Naive thymus-derived CD4-positive, alpha-beta T cell (primary cell): ENCODE measurements around the gene LAYN. TPM values are rescaled to one million over a fixed set of nuclear protein-coding genes. Genes with fewer than 3 reads are reported as not detected.

Experiments
- ATAC-seq: fragments of 150-1000 bp; cut with Tn5 transposase; 2 replicates; pipeline ENCODE4 v1.10.0; 2021; ENCODE audit warnings: mild to moderate bottlenecking, moderate library complexity
- CTCF ChIA-PET: fragments of 350-600 bp; sonication (Branson Sonifier 250); formaldehyde crosslinking; loops from one replicate; lab custom pipeline; 2021; ENCODE audit warnings: antibody characterized with exemption; lab: Charles Lee
- POLR2A ChIA-PET: fragments of 350-600 bp; sonication (Branson Sonifier 250); formaldehyde crosslinking; loops from one replicate; lab custom pipeline; 2021; ENCODE audit warnings: antibody characterized with exemption, inconsistent platforms; lab: Charles Lee
- DNase-seq, 9 donors: peaks; one replicate each; pipeline versions ENCODE4 v3.0.0 to v3.0.0-alpha.2; 2020 to 2022; ENCODE audit warnings: mixed read lengths in 1 of 9
- H3K27ac ChIP-seq: one replicate; pipeline ENCODE4 v1.7.0; 2013; ENCODE audit warnings: mild to moderate bottlenecking, low read depth, low read length, moderate library complexity
- H3K27me3 ChIP-seq, 2 donors: one replicate each; pipeline ENCODE4 v1.7.0; 2013; ENCODE audit warnings: low read length in 2 of 2, mild to moderate bottlenecking in 2 of 2, moderate library complexity in 2 of 2; ENCODE audit not compliant: control insufficient read depth in 2 of 2, insufficient read depth in 2 of 2
- H3K36me3 ChIP-seq, 3 experiments: 1 replicate in 2 of 3; 2 replicates in 1 of 3; pipeline ENCODE4 v1.7.0; 2013; ENCODE audit warnings: low read length in 3 of 3, mild to moderate bottlenecking in 3 of 3, moderate library complexity in 1 of 3; ENCODE audit not compliant: insufficient read depth in 3 of 3, control insufficient read depth in 2 of 3
- H3K4me1 ChIP-seq, 2 donors: one replicate each; pipeline ENCODE4 v1.7.0; 2013; ENCODE audit warnings: low read length in 2 of 2, mild to moderate bottlenecking in 2 of 2, moderate library complexity in 1 of 2; ENCODE audit not compliant: control insufficient read depth in 2 of 2, insufficient read depth in 2 of 2
- H3K4me3 ChIP-seq: 2 replicates; pipeline ENCODE4 v1.7.0; 2013; ENCODE audit warnings: mild to moderate bottlenecking, low read length
- H3K9me3 ChIP-seq, 3 experiments: 1 replicate in 2 of 3; 2 replicates in 1 of 3; pipeline ENCODE4 v1.7.0; 2013; ENCODE audit warnings: low read length in 3 of 3; ENCODE audit not compliant: control insufficient read depth in 2 of 3
- H3K27ac Mint-ChIP-seq, 9 donors: one replicate each; pipeline ENCODE4 v1.8.0; 2020 to 2022; ENCODE audit warnings: mixed read lengths in 9 of 9, mild to moderate bottlenecking in 8 of 9, moderate library complexity in 5 of 9, inconsistent platforms in 2 of 9
- H3K27me3 Mint-ChIP-seq, 5 donors: one replicate each; pipeline ENCODE4 v1.8.0; 2021 to 2022; ENCODE audit warnings: mixed read lengths in 5 of 5, mild to moderate bottlenecking in 1 of 5
- H3K36me3 Mint-ChIP-seq, 5 donors: one replicate each; pipeline ENCODE4 v1.8.0; 2020 to 2022; ENCODE audit warnings: mixed read lengths in 5 of 5, mild to moderate bottlenecking in 3 of 5, inconsistent platforms in 1 of 5
- H3K4me1 Mint-ChIP-seq, 7 donors: one replicate each; pipeline ENCODE4 v1.8.0; 2020 to 2022; ENCODE audit warnings: mixed read lengths in 7 of 7, mild to moderate bottlenecking in 3 of 7, inconsistent platforms in 1 of 7
- H3K4me3 Mint-ChIP-seq, 10 donors: one replicate each; pipeline ENCODE4 v1.8.0; 2020 to 2022; ENCODE audit warnings: mild to moderate bottlenecking in 10 of 10, mixed read lengths in 10 of 10, moderate library complexity in 6 of 10, inconsistent platforms in 2 of 10
- H3K9me3 Mint-ChIP-seq, 11 donors: one replicate each; pipeline ENCODE4 v1.8.0; 2020 to 2022; ENCODE audit warnings: mixed read lengths in 11 of 11, mild to moderate bottlenecking in 4 of 11, inconsistent platforms in 1 of 11, moderate library complexity in 1 of 11
- intact Hi-C, 2 donors: fragments of 100-400 bp; cut with micrococcal nuclease; formaldehyde crosslinking; loops; one replicate each; pipeline ENCODE4 v1.15.1; 2023
- polyA plus RNA-seq, 2 donors: library from polyadenylated mRNA; unstranded; fragments of 300-500 nt; fragmentation: Illumina TruSeq; gene quantifications; one replicate each; pipeline ENCODE4 v1.2.3, GENCODE V29; 2021
- total RNA-seq, 6 experiments: library from RNA in 5 of 6; stranded (reverse) in 5 of 6; gene quantifications; 1 replicate in 5 of 6; 2 replicates in 1 of 6; pipeline ENCODE4 v1.2.3 and lab custom pipeline; 2021 to 2026

LAYN gene
- total and polyA plus RNA-seq, 7 experiments from 2014 or later = 0.12 to 8.7 (median 0.62) TPM

GRCh38 chr11:111562692-111563389 lies 22.3 kb downstream of the LAYN start:
- peak; percentile 36 for ATAC-seq
- Mint-ChIP-seq H3K27ac (no peak overlapping the region), H3K9me3 (no peaks in the 10 kb centered on the region), H3K4me3 (no peak overlapping the region), H3K4me1 (peaks cover 0 to 1% (median 0%) of the 10 kb centered on the region in 7 donors), H3K27me3 (peaks cover 0 to 3% (median 0%) of the 10 kb centered on the region in 5 donors), H3K36me3 (no peaks in the 10 kb centered on the region)
- Histone ChIP-seq H3K27me3 (no peaks in the 10 kb centered on the region), H3K36me3 (no peaks in the 10 kb centered on the region), H3K27ac (no peak overlapping the region), H3K4me1 (no peaks in the 10 kb centered on the region), H3K4me3 (no peak overlapping the region), H3K9me3 (no peaks in the 10 kb centered on the region)
- ChIA-PET POLR2A (no interaction called here), CTCF (interaction anchor here (1.0 to 2.4 kb wide), 5 partner anchors 9 to 280 kb away, joined by 3 to 9 read pairs (median 4); no protein-coding TSS in a partner anchor)
- no peak for DNase-seq
- intact Hi-C loops = no loop called here

GRCh38 chr11:111565114-111565720 lies 24.7 kb downstream of the LAYN start:
- H3K4me3 Mint-ChIP-seq = no peak overlapping the region
- no peaks in the 10 kb centered on the region for H3K36me3 Mint-ChIP-seq
- H3K27ac ChIP-seq = no peak overlapping the region
- H3K9me3 Mint-ChIP-seq = no peaks in the 10 kb centered on the region
- H3K27ac Mint-ChIP-seq = no peak overlapping the region
- no peak overlapping the region for H3K4me3 ChIP-seq
- ATAC-seq (peak; percentile 60), DNase-seq (peak; percentile 11 to 64 (median 54))
- CTCF ChIA-PET = interaction anchor here (0.7 to 1.8 kb wide), 4 partner anchors 126 to 277 kb away, joined by 3 to 12 read pairs (median 6); no protein-coding TSS in a partner anchor
- no peaks in the 10 kb centered on the region for H3K4me1 ChIP-seq
- H3K27me3 ChIP-seq = no peaks in the 10 kb centered on the region
- peaks cover 0 to 3% (median 0%) of the 10 kb centered on the region in 5 donors for H3K27me3 Mint-ChIP-seq
- H3K36me3 ChIP-seq = no peaks in the 10 kb centered on the region
- intact Hi-C loops = loop anchor here (1.0 kb wide), 5 partner anchors 21 to 276 kb away; partner anchors contain the start of gene SIK2 (in 1 of the 2)
- H3K4me1 Mint-ChIP-seq = peaks cover 0 to 1% (median 0%) of the 10 kb centered on the region in 7 donors
- POLR2A ChIA-PET = no interaction called here
- H3K9me3 ChIP-seq = no peaks in the 10 kb centered on the region

DNA sequence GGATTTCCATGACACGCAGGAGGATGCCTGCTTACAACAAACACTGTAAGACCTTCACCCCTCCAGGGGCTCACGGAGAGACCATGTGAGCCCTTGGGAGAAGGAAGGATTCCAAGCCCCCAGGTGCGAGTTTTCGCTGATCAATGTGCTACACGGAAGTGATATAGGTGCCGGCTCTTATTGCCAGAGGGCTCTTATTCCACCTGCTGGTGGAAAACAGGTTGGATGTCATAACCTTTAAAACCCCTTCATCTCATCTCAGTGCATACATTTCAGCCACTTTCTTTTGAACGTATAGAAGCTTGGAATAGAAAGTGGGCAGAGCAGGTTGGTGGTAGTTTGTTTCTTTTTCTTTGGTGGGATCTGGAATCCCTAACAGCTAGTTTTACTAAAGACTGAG lies 25.8 kb downstream of the LAYN start:
- Mint-ChIP-seq H3K36me3 (no peaks in the 10 kb centered on the region), H3K4me1 (peaks cover 0 to 1% (median 0%) of the 10 kb centered on the region in 7 donors), H3K4me3 (no peak overlapping the region), H3K27ac (peak overlapping the region in 1 of 9 donors; percentile 10), H3K27me3 (peaks cover 0 to 5% (median 0%) of the 10 kb centered on the region in 5 donors), H3K9me3 (no peaks in the 10 kb centered on the region)
- no peaks in the 10 kb centered on the region for H3K27me3 ChIP-seq
- intact Hi-C loops = no loop called here
- CTCF ChIA-PET = interaction anchor here (0.6 to 1.8 kb wide), 7 partner anchors 16 to 280 kb away, joined by 3 to 12 read pairs (median 4); no protein-coding TSS in a partner anchor
- POLR2A ChIA-PET = no interaction called here
- H3K36me3 ChIP-seq = no peaks in the 10 kb centered on the region
- no peak overlapping the region for H3K27ac ChIP-seq
- no peak overlapping the region for H3K4me3 ChIP-seq
- no peak for ATAC-seq
- H3K4me1 ChIP-seq = no peaks in the 10 kb centered on the region
- H3K9me3 ChIP-seq = no peaks in the 10 kb centered on the region
- DNase-seq = no peak

DNA sequence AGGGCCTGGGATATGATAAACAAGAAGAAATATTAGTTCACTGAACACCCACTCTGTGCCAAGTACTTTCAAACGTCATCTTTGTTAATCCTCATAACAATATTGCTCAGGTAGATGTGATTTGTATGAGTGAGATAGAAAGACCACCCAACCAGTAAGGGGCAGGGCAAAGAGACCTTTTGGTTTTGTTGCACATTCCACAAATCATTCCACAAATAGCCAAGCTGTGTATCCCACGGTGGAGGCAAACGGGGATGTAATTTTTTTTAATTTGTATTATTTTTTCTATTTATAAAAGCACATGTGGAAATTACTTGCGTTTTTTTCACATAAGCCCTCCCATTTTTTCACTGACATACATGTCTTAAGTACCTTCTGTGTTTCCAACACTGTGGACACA lies 29.0 kb downstream of the LAYN start:
- no peaks in the 10 kb centered on the region for H3K27me3 ChIP-seq
- Mint-ChIP-seq H3K4me3 (no peak overlapping the region), H3K27ac (no peak overlapping the region), H3K4me1 (no peaks in the 10 kb centered on the region), H3K9me3 (no peaks in the 10 kb centered on the region), H3K27me3 (peaks cover 0 to 14% (median 0%) of the 10 kb centered on the region in 5 donors), H3K36me3 (no peaks in the 10 kb centered on the region)
- CTCF ChIA-PET = interaction anchor here (0.8 kb wide), 1 partner anchor 208 kb away, joined by 4 read pairs; no protein-coding TSS in a partner anchor
- no peak overlapping the region for H3K27ac ChIP-seq
- no peaks in the 10 kb centered on the region for H3K9me3 ChIP-seq
- POLR2A ChIA-PET = no interaction called here
- DNase-seq (no peak), ATAC-seq (no peak)
- intact Hi-C loops = no loop called here
- H3K36me3 ChIP-seq = no peaks in the 10 kb centered on the region
- H3K4me3 ChIP-seq = no peak overlapping the region
- no peaks in the 10 kb centered on the region for H3K4me1 ChIP-seq

DNA sequence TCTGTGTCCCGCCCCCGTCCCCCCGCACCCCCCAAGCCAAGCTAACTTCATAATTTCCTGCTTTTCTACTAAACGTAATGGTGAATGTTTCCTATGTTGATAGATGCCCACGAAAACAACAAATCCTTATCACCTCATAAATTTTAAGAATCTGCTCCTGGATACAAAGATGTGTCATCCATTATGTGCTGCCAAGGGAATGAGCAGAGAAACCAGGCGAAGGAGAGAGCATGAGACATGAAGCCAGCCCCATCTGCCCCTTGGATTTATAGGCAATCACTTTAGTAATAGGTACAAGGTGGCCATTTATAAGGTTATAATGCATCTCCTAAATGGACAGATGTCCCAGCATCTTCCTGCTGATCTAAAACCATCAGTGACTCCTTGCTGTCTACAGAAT lies 30.3 kb downstream of the LAYN start:
- no peak overlapping the region for H3K4me3 ChIP-seq
- H3K36me3 ChIP-seq = no peaks in the 10 kb centered on the region
- CTCF ChIA-PET = interaction anchor here (1.1 kb wide), 1 partner anchor 16 kb away, joined by 4 read pairs; no protein-coding TSS in a partner anchor
- H3K36me3 Mint-ChIP-seq = no peaks in the 10 kb centered on the region
- no peak overlapping the region for H3K4me3 Mint-ChIP-seq
- intact Hi-C loops = no loop called here
- no peaks in the 10 kb centered on the region for H3K9me3 Mint-ChIP-seq
- no peaks in the 10 kb centered on the region for H3K9me3 ChIP-seq
- DNase-seq (no peak), ATAC-seq (no peak)
- H3K27me3 ChIP-seq = no peaks in the 10 kb centered on the region
- H3K27ac Mint-ChIP-seq = no peak overlapping the region
- peaks cover 0 to 14% (median 0%) of the 10 kb centered on the region in 5 donors for H3K27me3 Mint-ChIP-seq
- H3K27ac ChIP-seq = no peak overlapping the region
- POLR2A ChIA-PET = no interaction called here
- H3K4me1 Mint-ChIP-seq = peaks cover 0 to 2% (median 0%) of the 10 kb centered on the region in 7 donors
- no peaks in the 10 kb centered on the region for H3K4me1 ChIP-seq

DNA sequence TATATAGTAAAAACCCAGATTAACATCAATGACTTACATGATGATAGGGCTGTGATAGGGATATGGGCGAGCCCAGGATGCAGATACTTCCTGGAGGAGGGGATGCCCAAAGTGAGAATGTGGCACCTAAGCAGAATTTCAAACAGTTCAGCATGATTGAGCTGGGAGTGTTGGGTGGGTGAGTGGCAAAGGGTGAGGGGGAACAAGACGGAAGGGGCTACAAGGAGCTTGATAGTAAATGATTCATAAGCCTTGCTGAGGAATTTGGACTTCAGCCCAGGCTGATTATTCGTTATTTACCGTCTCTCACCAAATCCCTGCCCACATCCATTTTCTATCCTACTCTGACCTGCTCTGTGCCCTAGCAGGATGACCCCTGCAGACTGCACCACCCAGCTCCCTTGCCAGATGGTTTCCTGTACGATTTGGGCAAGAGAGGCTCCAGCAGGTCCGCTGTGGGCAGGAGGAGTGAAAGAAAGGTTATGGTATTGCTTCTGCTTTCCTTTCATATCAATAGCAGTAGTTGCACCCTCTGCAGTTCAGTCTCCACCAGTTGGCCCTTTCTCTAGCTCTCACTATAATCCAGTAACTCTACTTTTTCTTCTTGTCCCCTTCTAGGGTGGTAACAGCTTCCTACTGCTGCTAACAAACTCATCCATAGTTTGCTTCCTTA lies 31.4 kb downstream of the LAYN start:
- intact Hi-C loops = no loop called here
- H3K27me3 Mint-ChIP-seq = peaks cover 0 to 14% (median 0%) of the 10 kb centered on the region in 5 donors
- no peaks in the 10 kb centered on the region for H3K27me3 ChIP-seq
- H3K36me3 ChIP-seq = no peaks in the 10 kb centered on the region
- no peak overlapping the region for H3K27ac Mint-ChIP-seq
- H3K36me3 Mint-ChIP-seq = no peaks in the 10 kb centered on the region
- ChIA-PET CTCF (interaction anchor here (0.8 to 1.6 kb wide), 2 partner anchors 10 to 207 kb away, joined by 3 read pairs; no protein-coding TSS in a partner anchor), POLR2A (no interaction called here)
- DNase-seq (no peak), ATAC-seq (no peak)
- H3K27ac ChIP-seq = no peak overlapping the region
- H3K4me1 Mint-ChIP-seq = peaks cover 0 to 2% (median 0%) of the 10 kb centered on the region in 7 donors
- no peaks in the 10 kb centered on the region for H3K4me1 ChIP-seq
- no peaks in the 10 kb centered on the region for H3K9me3 ChIP-seq
- no peaks in the 10 kb centered on the region for H3K9me3 Mint-ChIP-seq
- H3K4me3 ChIP-seq = no peak overlapping the region
- H3K4me3 Mint-ChIP-seq = no peak overlapping the region
